Measurements from ENCODE around the gene PDLIM7.

GRCh38 chr5:177440990-177441780, 56.2 kb downstream of the PDLIM7 start:
- TF ChIP-seq, protein P1, sequence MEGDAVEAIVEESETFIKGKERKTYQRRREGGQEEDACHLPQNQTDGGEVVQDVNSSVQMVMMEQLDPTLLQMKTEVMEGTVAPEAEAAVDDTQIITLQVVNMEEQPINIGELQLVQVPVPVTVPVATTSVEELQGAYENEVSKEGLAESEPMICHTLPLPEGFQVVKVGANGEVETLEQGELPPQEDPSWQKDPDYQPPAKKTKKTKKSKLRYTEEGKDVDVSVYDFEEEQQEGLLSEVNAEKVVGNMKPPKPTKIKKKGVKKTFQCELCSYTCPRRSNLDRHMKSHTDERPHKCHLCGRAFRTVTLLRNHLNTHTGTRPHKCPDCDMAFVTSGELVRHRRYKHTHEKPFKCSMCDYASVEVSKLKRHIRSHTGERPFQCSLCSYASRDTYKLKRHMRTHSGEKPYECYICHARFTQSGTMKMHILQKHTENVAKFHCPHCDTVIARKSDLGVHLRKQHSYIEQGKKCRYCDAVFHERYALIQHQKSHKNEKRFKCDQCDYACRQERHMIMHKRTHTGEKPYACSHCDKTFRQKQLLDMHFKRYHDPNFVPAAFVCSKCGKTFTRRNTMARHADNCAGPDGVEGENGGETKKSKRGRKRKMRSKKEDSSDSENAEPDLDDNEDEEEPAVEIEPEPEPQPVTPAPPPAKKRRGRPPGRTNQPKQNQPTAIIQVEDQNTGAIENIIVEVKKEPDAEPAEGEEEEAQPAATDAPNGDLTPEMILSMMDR (IDR thresholded peaks at IDR 0.05), result no peak
- TF ChIP-seq POLR2A (IDR thresholded peaks at IDR 0.05), result no peak

Data from heart left ventricle (tissue), 13 donors.